Large intestine (tissue), 3 donors: ENCODE results near the gene HSPG2. TPM values are rescaled to one million over a fixed set of nuclear protein-coding genes. Genes with fewer than 3 reads are reported as not detected.

ENCODE experiments used
- DNase-seq, 2 donors: peaks; one replicate each; pipeline versions ENCODE4 v3.0.0 to v3.0.0-alpha.2; 2013
- H3K27ac ChIP-seq: one replicate; pipeline ENCODE4 v1.5.1; 2013; ENCODE audit warnings: low read length
- H3K27me3 ChIP-seq: 2 replicates; pipeline ENCODE4 v1.6.1; 2013; ENCODE audit warnings: low read length; ENCODE audit not compliant: control insufficient read depth, insufficient read depth
- H3K36me3 ChIP-seq: 2 replicates; pipeline ENCODE4 v1.6.1; 2013; ENCODE audit warnings: low read length; ENCODE audit not compliant: control insufficient read depth, insufficient read depth
- H3K4me1 ChIP-seq: one replicate; pipeline ENCODE4 v1.6.1; 2013; ENCODE audit warnings: low read length; ENCODE audit not compliant: control insufficient read depth, insufficient read depth
- H3K4me3 ChIP-seq: one replicate; pipeline ENCODE4 v1.5.1; 2013; ENCODE audit warnings: low read length
- H3K9me3 ChIP-seq: one replicate; pipeline ENCODE4 v1.6.1; 2013; ENCODE audit warnings: mild to moderate bottlenecking, low read depth, low read length, moderate library complexity; ENCODE audit not compliant: control insufficient read depth
- WGBS: methylation state at CpG from one replicate; pipeline ENCODE4 v1.1.5; 2013; ENCODE audit warnings: low lambda C conversion rate; ENCODE audit not compliant: insufficient coverage; 5-methylcytosine and 5-hydroxymethylcytosine counted together
- polyA plus RNA-seq: library from polyadenylated mRNA; unstranded; fragments of 120-200 nt; gene quantifications from one replicate; pipeline ENCODE4 v1.2.1, GENCODE V29; 2013

HSPG2 gene
- polyA plus RNA-seq, 1 donor, result 70.4 TPM

- Histone ChIP-seq H3K4me3 (no peak overlapping the region), H3K9me3 (no peaks in the 10 kb centered on the region), H3K27me3 (no peaks in the 10 kb centered on the region), H3K27ac (peak overlapping the region; percentile 65), H3K36me3 (peaks cover 28% of the 10 kb centered on the region), H3K4me1 (peaks cover 63% of the 10 kb centered on the region)
- WGBS, result no CpG with 5 or more reads among the region's 4 CpGs
- DNase-seq, result no peak
These were observed 39.3 kb downstream of the HSPG2 start for GRCh38 chr1:21897844-21898243.

GRCh38 chr1:21896652-21897532 lies 40.2 kb downstream of the HSPG2 start:
- Histone ChIP-seq H3K27ac (peak overlapping the region; percentile 65), H3K36me3 (peaks cover 34% of the 10 kb centered on the region), H3K4me1 (peaks cover 54% of the 10 kb centered on the region), H3K9me3 (no peaks in the 10 kb centered on the region), H3K4me3 (no peak overlapping the region), H3K27me3 (no peaks in the 10 kb centered on the region)
- WGBS, result no CpG with 5 or more reads among the region's 20 CpGs
- DNase-seq, result peak; percentile 77 to 83

GRCh38 chr1:21896026-21896425 lies 41.1 kb downstream of the HSPG2 start:
- WGBS, result no CpG with 5 or more reads among the region's 8 CpGs
- peak overlapping the region; percentile 65 for H3K27ac ChIP-seq

GRCh38 chr1:21894034-21894881 lies 42.9 kb downstream of the HSPG2 start:
- no peaks in the 10 kb centered on the region for H3K27me3 ChIP-seq
- DNase-seq, result peak in 1 of 2 donors; percentile 58
- H3K4me3 ChIP-seq, result no peak overlapping the region
- H3K9me3 ChIP-seq, result no peaks in the 10 kb centered on the region
- H3K4me1 ChIP-seq, result peaks cover 37% of the 10 kb centered on the region
- no peak overlapping the region for H3K27ac ChIP-seq
- peaks cover 56% of the 10 kb centered on the region for H3K36me3 ChIP-seq
- no CpG with 5 or more reads among the region's 11 CpGs for WGBS

More at GRCh38 chr1:21896026-21896425, 41.1 kb downstream of the HSPG2 start:
- Histone ChIP-seq H3K9me3 (no peaks in the 10 kb centered on the region), H3K4me3 (no peak overlapping the region), H3K27me3 (no peaks in the 10 kb centered on the region), H3K4me1 (peaks cover 49% of the 10 kb centered on the region), H3K36me3 (peaks cover 39% of the 10 kb centered on the region)
- no peak for DNase-seq

- H3K27me3 ChIP-seq, result no peaks in the 10 kb centered on the region
- no peak overlapping the region for H3K27ac ChIP-seq
- H3K36me3 ChIP-seq, result peaks cover 65% of the 10 kb centered on the region
- no peaks in the 10 kb centered on the region for H3K9me3 ChIP-seq
- H3K4me1 ChIP-seq, result peaks cover 29% of the 10 kb centered on the region
- H3K4me3 ChIP-seq, result no peak overlapping the region
- DNase-seq, result no peak
- WGBS, result 95% methylated on average over 4 of the region's 14 CpGs
These were observed 43.9 kb downstream of the HSPG2 start for GRCh38 chr1:21893046-21893805.

GRCh38 chr1:21891621-21892479 lies 45.3 kb downstream of the HSPG2 start:
- H3K36me3 ChIP-seq, result peaks cover 76% of the 10 kb centered on the region
- no peaks in the 10 kb centered on the region for H3K9me3 ChIP-seq
- no peak for DNase-seq
- H3K27ac ChIP-seq, result no peak overlapping the region
- H3K27me3 ChIP-seq, result no peaks in the 10 kb centered on the region
- 100% methylated on average over 1 of the region's 20 CpGs for WGBS
- no peak overlapping the region for H3K4me3 ChIP-seq
- peaks cover 26% of the 10 kb centered on the region for H3K4me1 ChIP-seq

GRCh38 chr1:21891081-21891480 lies 46.0 kb downstream of the HSPG2 start:
- Histone ChIP-seq H3K27me3 (no peaks in the 10 kb centered on the region), H3K27ac (no peak overlapping the region), H3K4me1 (peaks cover 23% of the 10 kb centered on the region), H3K9me3 (no peaks in the 10 kb centered on the region), H3K4me3 (no peak overlapping the region), H3K36me3 (peaks cover 79% of the 10 kb centered on the region)
- no CpG with 5 or more reads among the region's 6 CpGs for WGBS
- no peak for DNase-seq

GRCh38 chr1:21888500-21888899 lies 48.6 kb downstream of the HSPG2 start:
- H3K36me3 ChIP-seq, result peaks cover 85% of the 10 kb centered on the region
- no peak overlapping the region for H3K4me3 ChIP-seq
- DNase-seq, result no peak
- H3K4me1 ChIP-seq, result peaks cover 12% of the 10 kb centered on the region
- H3K27ac ChIP-seq, result no peak overlapping the region
- H3K9me3 ChIP-seq, result no peaks in the 10 kb centered on the region
- no CpG with 5 or more reads among the region's 12 CpGs for WGBS
- no peaks in the 10 kb centered on the region for H3K27me3 ChIP-seq

- DNase-seq, result no peak
- no peaks in the 10 kb centered on the region for H3K9me3 ChIP-seq
- peaks cover 81% of the 10 kb centered on the region for H3K36me3 ChIP-seq
- no CpG with 5 or more reads among the region's 11 CpGs for WGBS
- no peak overlapping the region for H3K27ac ChIP-seq
- H3K27me3 ChIP-seq, result no peaks in the 10 kb centered on the region
- no peak overlapping the region for H3K4me3 ChIP-seq
- peaks cover 12% of the 10 kb centered on the region for H3K4me1 ChIP-seq
These were observed 49.3 kb downstream of the HSPG2 start for GRCh38 chr1:21887796-21888195.
